HK-2 (cell line): ENCODE data around the gene FOXF2.
A peak's percentile ranks its signal among the peaks of the same experiment; 100 is the strongest.

Source experiments
- DNase-seq: peaks from one replicate; pipeline ENCODE4 v3.0.0-alpha.2; 2018; ENCODE audit not compliant: unreplicated experiment

Gene FOXF2

GRCh38 chr6:1407499-1407990 is 18.2 kb downstream of the FOXF2 start:
- DNase-seq = no peak

- DNase-seq = no peak
These were observed 20.5 kb downstream of the FOXF2 start for GRCh38 chr6:1409774-1410465.

- DNase-seq = no peak
These were observed 23.5 kb downstream of the FOXF2 start for GRCh38 chr6:1412901-1413300.

DNA sequence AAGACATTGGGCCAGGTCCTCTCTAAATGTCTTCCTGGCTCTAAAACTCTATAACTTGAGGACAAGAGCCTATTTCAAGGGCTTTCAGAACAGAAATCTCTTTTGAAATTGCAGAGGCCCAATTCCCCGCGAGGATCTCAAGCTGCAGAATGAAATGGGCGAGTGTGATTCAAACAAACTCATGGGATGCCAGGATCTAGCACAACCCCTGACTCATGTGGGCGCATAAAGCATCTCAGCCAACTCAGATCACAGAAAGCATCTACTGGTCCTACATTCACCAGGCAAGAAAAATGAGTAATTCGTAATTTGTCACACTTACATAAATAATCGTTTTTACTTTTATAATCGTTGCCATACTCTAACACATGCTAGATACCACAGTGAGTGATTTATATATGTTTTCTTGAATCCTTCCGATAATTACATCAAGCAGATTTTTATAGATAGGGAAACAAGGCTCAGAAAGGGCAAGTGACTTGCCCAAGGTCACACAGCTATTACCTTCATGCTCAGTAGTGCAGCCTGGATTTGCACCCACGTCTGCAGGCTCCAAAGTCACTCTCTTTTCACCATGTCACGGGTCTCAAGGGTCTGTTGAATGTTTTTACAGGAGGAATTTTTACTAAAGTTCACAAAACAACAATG is 26.2 kb downstream of the FOXF2 start:
- no peak for DNase-seq

DNA sequence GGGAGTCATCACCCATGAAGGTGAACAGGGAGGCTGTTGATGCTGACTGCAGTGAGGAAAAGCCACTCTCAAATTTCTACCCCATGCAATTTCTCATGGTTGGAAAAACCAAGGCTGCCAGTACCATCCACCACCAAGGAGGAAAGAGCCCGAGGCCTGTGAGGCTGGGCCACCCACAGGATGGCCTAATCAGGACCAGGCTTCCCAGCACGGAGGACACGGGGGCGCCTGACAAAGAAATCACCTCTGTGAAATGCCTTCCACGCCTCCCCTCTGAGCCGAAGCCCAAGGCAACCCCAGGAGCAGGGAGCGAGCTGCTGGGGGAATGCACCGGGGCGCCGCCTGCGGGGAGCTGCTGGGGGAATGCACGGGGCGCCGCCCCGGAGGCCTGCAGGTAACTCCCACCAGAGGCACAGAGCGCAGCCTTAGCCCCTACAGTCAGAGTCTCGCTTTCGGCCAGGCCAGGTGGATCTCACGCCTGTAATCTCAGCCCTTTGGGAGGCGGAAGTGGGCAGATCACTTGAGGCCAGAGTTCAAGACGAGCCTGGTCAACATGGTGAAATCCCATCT is 26.9 kb downstream of the FOXF2 start:
- DNase-seq = no peak

DNA sequence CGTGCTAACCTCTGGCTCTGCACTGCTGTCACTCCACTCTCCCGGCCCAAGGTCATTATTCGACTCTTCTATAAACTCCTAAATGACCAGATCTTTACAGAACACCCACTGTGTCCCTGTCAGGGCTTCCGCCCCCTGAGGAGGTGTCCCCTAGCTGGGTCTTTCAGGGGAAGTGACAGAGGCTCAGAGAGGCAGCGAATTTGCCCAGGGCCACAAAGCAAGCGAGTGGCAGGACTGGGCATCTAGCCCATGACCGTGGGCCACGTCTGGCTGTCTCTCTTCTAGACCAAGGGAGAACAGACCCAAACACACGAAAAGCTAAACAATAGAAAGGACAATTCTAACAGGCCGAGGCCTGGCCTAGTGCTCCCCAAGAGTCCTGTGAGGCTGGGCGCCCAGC is 27.4 kb downstream of the FOXF2 start:
- DNase-seq = no peak

DNA sequence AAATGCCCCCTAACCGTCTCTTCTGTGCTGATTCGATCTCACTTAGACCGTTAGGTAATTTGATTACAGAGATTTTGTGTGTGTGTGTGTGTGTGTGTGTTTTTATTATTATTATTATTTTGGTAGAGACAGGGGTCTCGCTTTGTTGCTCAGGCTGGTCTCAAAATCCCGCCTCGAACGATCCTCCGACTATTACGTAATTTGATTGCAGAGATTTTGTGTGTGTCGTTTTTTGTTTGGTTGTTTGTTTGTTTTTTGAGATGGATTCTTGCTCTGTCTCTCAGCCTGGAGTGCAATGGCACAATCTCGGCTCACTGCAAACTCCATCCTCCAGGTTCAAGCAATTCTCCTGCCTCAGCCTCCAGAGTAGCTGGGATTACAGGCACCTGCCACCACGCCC is 28.3 kb downstream of the FOXF2 start:
- no peak for DNase-seq

- DNase-seq = no peak
These were observed 29.3 kb downstream of the FOXF2 start for GRCh38 chr6:1418471-1419191.

GRCh38 chr6:1420382-1420781 is 31.0 kb downstream of the FOXF2 start:
- DNase-seq = no peak

DNA sequence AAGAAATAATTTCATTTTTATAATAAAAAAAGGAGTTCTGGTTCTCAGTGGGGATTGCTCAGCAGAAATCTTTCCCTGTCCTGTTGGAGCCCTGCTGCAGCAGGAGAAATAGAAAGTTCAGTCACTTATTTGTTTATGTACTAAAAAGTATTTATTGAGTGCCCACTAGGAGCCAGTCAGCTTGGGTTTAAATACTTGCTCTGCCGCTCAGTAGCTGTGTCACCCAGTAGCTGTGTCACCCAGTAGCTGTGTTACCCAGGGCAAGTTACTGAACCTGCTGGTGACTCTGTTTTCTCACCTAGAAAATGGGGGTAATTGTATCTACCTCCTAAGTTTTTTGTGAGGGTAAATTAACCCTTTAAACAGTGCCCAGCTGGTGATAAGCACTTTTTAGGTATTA is 32.9 kb downstream of the FOXF2 start:
- DNase-seq = no peak

GRCh38 chr6:1423578-1423977 is 34.2 kb downstream of the FOXF2 start:
- DNase-seq = peak; percentile 64

DNA sequence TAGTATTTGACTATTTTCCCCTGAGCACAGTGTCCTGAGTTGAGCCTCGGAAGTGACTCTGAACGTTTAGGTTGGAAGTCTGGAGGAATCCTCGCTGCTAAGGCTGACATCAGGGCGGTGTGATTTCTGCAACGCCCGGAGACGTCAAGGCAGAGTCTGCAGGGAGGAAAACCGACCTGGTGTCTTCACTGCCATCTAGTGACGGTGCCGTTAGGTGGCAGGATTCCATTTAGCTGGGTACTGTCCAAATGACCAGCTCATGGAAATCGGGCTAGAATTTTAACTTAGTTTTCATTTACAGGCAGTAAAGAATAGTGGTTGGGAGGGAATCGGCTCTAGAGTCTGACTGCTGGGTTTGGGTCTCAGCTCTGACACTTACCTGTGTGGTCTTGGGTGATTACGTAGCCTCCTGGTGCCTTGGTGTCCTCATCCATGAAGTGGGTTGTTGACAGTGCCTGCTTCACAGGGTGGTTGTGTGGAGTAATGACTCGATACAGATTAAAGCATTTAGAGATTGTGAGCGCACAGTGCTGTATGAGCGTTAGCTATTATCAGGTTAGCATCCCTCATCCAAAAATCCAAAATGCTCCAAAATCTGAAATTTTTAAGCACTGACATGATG is 35.0 kb downstream of the FOXF2 start:
- DNase-seq = peak; percentile 36

DNA sequence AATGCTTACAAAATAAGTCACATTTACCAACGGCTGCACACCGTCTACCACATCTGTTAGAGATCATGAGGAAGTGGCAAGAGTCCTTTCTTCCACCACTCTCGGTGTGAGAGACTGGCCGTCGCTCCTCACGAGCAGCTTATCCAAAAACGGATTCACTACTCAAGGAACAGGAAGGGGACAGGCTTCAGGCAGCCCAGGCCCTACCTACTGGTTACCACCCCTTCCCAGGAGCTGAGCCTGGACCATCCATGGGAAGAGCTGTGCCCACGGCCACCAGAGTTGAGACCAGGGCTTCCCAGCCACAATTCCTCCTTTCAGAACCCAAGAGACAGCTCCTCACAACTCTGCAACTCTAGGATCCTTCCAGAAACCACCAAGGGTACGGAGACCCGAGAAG is 37.0 kb downstream of the FOXF2 start:
- no peak for DNase-seq

DNA sequence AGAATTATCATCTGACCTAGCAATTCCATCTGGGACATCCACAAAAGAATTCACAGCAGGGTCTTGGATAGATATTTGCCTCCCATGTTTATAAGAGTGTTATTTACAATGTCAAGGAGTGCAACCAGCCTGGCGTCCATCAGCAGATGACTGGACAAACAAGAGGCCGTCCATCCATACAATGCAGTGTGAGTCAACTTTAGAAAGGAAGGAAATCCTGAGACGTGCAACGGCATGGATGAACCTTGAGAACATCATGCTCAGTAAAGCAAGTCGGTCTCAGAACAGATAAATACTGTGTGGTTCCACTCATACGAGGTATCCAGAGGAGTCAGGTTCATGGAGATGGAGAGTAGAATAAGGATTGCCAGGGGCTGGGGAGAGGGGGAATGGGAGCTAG is 46.4 kb downstream of the FOXF2 start:
- no peak for DNase-seq

DNA sequence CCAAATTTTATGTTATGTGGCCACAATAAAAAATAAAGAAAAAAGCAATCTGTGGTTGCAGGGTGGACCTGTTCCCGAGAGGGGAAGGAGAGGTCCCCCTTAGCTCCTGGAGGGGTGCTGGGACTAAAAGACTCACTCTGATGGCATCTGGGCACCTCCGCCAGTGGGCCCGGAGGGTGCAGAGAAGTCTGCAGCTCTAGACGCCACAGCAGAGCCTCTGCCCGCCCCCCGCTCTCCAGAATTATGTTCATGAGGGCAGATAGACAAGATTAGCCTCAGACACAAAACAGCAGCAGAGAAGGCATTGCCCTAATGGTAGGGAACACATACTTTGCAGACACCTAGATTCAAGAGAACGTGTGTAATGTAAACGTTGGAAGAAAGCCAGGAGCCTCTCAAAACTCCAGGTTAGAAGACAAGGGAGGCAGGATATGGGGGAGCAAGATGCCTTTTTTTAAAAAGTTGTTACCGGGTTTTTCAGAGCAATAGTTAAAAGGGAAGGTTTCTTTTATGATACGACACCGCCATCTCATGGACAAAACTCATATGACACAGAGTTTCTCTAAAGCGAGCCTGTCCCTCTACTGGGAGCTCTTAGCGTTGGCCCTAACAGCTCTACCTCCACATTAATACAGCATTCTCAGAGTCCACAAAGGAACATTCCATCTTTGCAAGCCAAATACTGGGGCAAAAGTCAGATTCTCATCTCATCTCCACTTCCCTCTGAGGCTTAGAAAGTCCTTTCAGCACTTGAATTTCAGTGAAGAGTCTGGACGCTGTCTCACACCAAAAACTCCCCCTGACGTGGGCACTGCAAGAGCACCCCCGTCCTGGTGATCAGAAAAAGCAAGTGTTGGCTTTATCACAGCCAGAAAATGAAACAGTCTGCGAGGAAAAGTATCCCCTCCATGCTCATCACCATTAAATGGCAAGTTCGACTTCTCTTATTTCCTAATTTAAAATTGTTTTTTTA is 47.2 kb downstream of the FOXF2 start:
- DNase-seq = peak; percentile 25

DNA sequence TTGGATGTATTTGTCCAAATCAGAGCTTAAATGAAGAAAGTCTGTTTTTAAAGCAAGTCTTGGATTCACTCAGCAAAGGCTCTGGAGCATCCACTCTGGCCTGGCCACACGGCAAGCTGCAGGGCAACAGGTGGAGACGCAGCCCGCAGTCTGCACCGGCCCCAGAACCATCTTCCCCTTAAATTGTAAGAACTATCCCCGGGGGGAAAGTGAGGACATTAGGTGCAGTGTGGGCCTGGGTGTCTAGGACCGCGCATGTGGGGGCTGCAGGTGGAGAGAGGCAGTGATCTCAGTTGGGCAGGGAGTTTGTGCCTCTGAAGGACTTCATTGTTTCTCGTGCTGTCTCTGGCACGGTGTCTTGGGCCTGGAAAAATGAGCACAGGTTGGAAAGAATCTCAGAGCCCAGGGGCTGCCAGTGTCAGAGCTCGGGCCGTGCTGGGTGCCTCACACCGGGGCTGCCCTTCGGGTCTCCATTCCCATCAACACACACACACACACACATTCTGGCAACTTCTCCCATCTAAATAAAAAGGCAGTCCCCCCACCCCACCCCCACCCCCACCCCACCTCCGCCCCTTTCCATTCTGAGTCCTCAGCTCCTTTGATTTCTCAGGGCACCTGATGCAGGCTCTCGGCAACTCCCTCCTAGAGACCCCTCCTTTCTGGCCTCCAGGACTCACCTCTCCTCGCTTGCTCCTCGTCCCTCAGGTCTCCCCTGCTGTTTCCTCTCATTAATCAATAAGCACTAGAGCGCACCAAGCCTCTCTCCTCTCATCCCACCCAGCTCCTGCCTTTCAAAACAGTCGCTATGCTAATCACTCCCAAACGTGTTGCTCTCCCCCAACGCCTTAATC is 48.4 kb downstream of the FOXF2 start:
- no peak for DNase-seq

DNA sequence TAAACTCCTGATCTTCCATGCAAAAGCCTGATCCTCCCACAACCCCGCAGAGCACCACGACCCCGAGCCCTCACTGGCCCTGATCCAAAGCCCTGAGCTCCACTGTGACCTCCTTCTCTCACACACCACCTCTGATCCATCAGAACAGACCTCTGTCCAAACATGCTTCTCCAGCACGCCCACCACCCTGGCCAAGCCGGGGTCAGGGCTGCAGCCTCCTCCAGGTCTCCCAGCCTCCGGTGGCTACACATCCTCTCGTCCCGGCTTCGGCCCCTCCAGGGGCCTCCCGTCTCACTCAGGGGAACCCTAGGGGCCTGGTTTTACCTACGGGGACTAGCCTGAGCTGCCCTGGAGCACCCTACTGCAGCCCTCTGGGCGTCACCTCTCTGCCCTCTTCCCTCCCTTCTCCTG is 49.1 kb downstream of the FOXF2 start:
- no peak for DNase-seq

- DNase-seq = no peak
These were observed 50.0 kb downstream of the FOXF2 start for GRCh38 chr6:1439349-1439748.

DNA sequence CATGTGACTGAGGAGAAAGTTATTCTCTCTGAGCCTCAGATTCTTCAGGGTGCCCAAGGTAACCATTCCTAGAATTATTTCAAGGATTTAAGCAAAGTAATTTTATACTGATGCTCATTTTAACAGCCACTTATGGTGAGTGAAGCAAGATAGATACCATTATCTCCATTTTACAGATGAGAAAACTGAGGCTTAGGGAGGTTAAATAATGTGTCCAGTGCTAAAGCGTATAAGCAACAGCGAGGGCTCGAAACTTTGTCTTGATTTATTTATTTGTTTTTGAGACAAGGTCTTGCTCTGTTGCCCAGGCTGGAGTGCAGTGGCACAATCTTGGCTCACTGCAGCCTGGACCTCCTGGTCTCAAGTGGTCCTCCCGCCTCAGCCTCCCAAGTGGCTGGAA is 53.6 kb downstream of the FOXF2 start:
- DNase-seq = no peak
